DND-41 (cell line): ENCODE results near the gene FAM81B.

Source experiments
- ATAC-seq: fragments of 200-7000 bp; cut with Tn5 transposase; 3 replicates; pipeline ENCODE4 v1.9.1; 2021; ENCODE audit warnings: low read depth; ENCODE audit not compliant: insufficient read depth
- DNase-seq: peaks from one replicate; pipeline ENCODE4 v3.0.0-alpha.2; 2020
- H2AFZ ChIP-seq: 2 replicates; pipeline ENCODE4 v1.6.0; 2012; ENCODE audit warnings: low read depth, low read length
- H3K27ac ChIP-seq: 2 replicates; pipeline ENCODE4 v1.5.1; 2012; ENCODE audit warnings: low read length, inconsistent platforms
- H3K27me3 ChIP-seq: fragments of 200-600 bp; sonication (generic); 2 replicates; pipeline ENCODE4 v1.6.0; 2012; ENCODE audit warnings: low read length, mild to moderate bottlenecking, inconsistent platforms; ENCODE audit not compliant: insufficient read depth, poor library complexity
- H3K36me3 ChIP-seq: 2 replicates; pipeline ENCODE4 v1.5.1; 2012; ENCODE audit warnings: low read length, inconsistent platforms; ENCODE audit not compliant: insufficient read depth
- H3K4me1 ChIP-seq: 2 replicates; pipeline ENCODE4 v1.5.1; 2012; ENCODE audit warnings: mild to moderate bottlenecking, low read length; ENCODE audit not compliant: insufficient read depth
- H3K4me2 ChIP-seq: 2 replicates; pipeline ENCODE4 v1.6.0; 2012; ENCODE audit warnings: mild to moderate bottlenecking, moderate library complexity, low read length, inconsistent platforms; ENCODE audit not compliant: insufficient read depth
- H3K4me3 ChIP-seq, 2 experiments: fragments of 200-600 bp in 1 of 2; shearing (Covaris generic) in 1 of 2; 2 replicates each; pipeline ENCODE4 v1.5.1; 2012 to 2016; ENCODE audit warnings: inconsistent platforms in 2 of 2, low read length in 2 of 2, mild to moderate bottlenecking in 2 of 2, low read depth in 1 of 2, moderate library complexity in 1 of 2
- H3K79me2 ChIP-seq: 2 replicates; pipeline ENCODE4 v1.6.0; 2012; ENCODE audit warnings: low read length, inconsistent platforms; ENCODE audit not compliant: insufficient read depth
- H3K9ac ChIP-seq: 2 replicates; pipeline ENCODE4 v1.6.0; 2012; ENCODE audit warnings: low read depth, mild to moderate bottlenecking, inconsistent platforms, low read length, moderate library complexity
- H3K9me3 ChIP-seq: 2 replicates; pipeline ENCODE4 v1.5.1; 2012; ENCODE audit warnings: low read length, moderate library complexity, mild to moderate bottlenecking, inconsistent platforms; ENCODE audit not compliant: insufficient read depth, severe bottlenecking
- H4K20me1 ChIP-seq: 2 replicates; pipeline ENCODE4 v1.6.0; 2012; ENCODE audit warnings: low read length; ENCODE audit not compliant: insufficient read depth
- EZH2 ChIP-seq: IDR thresholded peaks from 3 replicates; pipeline ENCODE4 v1.6.1; 2012; ENCODE audit warnings: borderline replicate concordance, low read depth, mild to moderate bottlenecking, moderate library complexity, low read length, inconsistent platforms; ENCODE audit not compliant: severe bottlenecking
- TF ChIP-seq, protein P1 (sequence below): IDR thresholded peaks from 2 replicates; pipeline ENCODE4 v1.5.1; 2012; ENCODE audit warnings: borderline replicate concordance, low read length, moderate library complexity, mild to moderate bottlenecking; ENCODE audit not compliant: poor library complexity, severe bottlenecking; ENCODE audit errors: extremely low read depth

FAM81B gene

DNA sequence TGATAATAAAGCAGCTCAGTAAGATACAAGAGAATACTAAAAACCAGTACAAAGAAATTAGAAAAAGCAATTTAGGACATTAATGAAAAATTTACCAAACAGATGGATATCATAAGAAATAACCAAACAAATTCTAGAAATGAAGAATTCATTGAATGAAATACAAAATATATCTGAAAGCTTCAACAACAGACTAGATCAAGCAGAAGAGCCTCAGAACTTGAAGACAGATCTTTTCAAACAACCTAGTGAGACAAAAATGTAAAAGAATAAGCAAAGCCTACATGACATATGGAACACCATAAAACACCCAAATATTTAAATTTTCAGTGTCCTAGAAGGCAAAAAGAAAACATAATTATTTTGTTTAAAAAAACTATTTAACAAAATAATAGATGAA lies 96.7 kb downstream of the FAM81B start:
- TF ChIP-seq EZH2, result no peak
- TF ChIP-seq, protein P1, sequence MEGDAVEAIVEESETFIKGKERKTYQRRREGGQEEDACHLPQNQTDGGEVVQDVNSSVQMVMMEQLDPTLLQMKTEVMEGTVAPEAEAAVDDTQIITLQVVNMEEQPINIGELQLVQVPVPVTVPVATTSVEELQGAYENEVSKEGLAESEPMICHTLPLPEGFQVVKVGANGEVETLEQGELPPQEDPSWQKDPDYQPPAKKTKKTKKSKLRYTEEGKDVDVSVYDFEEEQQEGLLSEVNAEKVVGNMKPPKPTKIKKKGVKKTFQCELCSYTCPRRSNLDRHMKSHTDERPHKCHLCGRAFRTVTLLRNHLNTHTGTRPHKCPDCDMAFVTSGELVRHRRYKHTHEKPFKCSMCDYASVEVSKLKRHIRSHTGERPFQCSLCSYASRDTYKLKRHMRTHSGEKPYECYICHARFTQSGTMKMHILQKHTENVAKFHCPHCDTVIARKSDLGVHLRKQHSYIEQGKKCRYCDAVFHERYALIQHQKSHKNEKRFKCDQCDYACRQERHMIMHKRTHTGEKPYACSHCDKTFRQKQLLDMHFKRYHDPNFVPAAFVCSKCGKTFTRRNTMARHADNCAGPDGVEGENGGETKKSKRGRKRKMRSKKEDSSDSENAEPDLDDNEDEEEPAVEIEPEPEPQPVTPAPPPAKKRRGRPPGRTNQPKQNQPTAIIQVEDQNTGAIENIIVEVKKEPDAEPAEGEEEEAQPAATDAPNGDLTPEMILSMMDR, result no peak
- no peak for ATAC-seq
- Histone ChIP-seq H3K9me3 (peaks cover 25% of the 10 kb centered on the region), H3K27ac (no peak overlapping the region), H3K27me3 (no peaks in the 10 kb centered on the region), H2AFZ (no peak overlapping the region), H3K79me2 (no peaks in the 10 kb centered on the region), H3K4me1 (no peaks in the 10 kb centered on the region), H3K36me3 (peaks cover 94% of the 10 kb centered on the region), H3K4me2 (no peak overlapping the region), H4K20me1 (no peaks in the 10 kb centered on the region), H3K9ac (no peak overlapping the region), H3K4me3 (no peak overlapping the region)
- no peak for DNase-seq
